ENCODE data around the gene FBF1. TPM values are rescaled to one million over a fixed set of nuclear protein-coding genes. Genes with fewer than 3 reads are reported as not detected.
A peak's percentile ranks its signal among the peaks of the same experiment; 100 is the strongest.

The FBF1 gene
- total RNA-seq, 4 donors from 2014 or later, result 11.0 to 16.5 (median 14.2) TPM

DNA sequence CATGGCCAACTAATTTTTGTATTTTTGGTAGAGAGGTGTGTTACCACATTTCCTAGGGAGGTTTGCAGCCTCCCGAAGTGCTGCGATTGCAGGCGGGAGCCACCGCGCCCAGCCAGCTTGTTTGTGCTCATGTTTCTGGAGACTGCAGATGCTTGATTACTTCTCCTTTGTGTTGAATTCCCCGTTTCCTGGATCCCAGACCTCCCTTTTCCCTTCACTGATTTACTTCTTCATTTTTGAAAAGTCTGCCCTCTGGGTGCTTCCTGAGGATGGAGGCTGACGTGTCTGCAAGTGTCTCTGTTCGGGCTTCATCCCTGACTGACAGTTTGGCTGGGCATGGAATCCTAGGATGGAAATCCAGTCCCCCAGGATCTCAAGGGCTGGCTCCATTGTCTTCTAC, 55.4 kb downstream of the FBF1 start:
- H3K4me3 ChIP-seq, result no peak overlapping the region
- intact Hi-C loops (cut with DNase I; ENCODE audit: low total_unique reads), result no loop called here
- no peak for DNase-seq

DNA sequence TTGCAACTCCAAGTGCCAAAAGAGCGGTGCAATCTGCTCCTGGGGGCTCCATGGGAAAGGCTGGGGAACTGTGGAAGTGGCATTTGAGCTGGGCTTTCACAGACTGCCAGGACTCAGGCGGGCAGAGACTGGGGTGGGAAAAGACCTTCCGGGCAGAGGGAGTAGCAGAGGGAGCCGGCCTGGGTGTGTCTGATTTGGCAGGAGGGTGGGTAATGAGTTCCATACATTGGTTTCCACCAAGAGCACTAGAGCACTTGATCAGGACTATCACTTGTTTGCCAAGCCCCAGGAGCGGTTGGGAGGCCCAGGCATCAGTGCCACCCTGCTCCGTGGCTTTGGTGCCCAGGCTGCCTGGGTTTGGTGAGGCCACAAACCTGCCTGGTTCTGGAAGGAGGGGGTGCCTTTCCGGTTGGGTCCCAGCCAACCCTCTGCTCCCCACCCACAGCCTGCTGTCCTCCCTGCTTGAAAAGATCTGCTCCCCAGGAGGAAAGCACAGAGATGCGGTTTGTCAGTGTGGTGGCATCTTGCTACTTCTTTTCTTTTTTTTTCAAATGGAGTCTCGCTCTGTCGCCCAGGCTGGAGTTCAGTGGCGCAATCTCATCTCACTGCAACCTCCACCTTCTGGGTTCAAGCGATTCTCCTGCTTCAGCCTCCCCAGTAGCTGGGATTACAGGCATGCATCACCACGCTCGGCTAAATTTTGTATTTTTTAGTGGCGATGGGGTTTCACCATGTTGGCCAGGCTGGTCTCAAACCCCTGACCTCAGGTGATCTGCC, 59.0 kb downstream of the FBF1 start:
- DNase-seq, result no peak
- no peaks in the 10 kb centered on the region for H3K27me3 ChIP-seq
- no peak overlapping the region for H3K27ac ChIP-seq
- TF ChIP-seq, protein P1, sequence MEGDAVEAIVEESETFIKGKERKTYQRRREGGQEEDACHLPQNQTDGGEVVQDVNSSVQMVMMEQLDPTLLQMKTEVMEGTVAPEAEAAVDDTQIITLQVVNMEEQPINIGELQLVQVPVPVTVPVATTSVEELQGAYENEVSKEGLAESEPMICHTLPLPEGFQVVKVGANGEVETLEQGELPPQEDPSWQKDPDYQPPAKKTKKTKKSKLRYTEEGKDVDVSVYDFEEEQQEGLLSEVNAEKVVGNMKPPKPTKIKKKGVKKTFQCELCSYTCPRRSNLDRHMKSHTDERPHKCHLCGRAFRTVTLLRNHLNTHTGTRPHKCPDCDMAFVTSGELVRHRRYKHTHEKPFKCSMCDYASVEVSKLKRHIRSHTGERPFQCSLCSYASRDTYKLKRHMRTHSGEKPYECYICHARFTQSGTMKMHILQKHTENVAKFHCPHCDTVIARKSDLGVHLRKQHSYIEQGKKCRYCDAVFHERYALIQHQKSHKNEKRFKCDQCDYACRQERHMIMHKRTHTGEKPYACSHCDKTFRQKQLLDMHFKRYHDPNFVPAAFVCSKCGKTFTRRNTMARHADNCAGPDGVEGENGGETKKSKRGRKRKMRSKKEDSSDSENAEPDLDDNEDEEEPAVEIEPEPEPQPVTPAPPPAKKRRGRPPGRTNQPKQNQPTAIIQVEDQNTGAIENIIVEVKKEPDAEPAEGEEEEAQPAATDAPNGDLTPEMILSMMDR (IDR thresholded peaks at IDR 0.05), result no peak
- TF ChIP-seq POLR2A (IDR thresholded peaks at IDR 0.05), result no peak
- peaks cover 0 to 1% of the 10 kb centered on the region in 2 donors for H3K4me1 ChIP-seq
- no peak overlapping the region for H3K4me3 ChIP-seq
- no peaks in the 10 kb centered on the region for H3K36me3 ChIP-seq
- intact Hi-C loops (cut with DNase I; ENCODE audit: low total_unique reads), result no loop called here
- H3K9me3 ChIP-seq, result no peaks in the 10 kb centered on the region

More for the DNA sequence above, 55.4 kb downstream of the FBF1 start:
- Histone ChIP-seq H3K9me3 (no peaks in the 10 kb centered on the region), H3K27ac (no peak overlapping the region), H3K36me3 (no peaks in the 10 kb centered on the region), H3K4me1 (no peaks in the 10 kb centered on the region), H3K27me3 (no peaks in the 10 kb centered on the region)
- TF ChIP-seq, protein P1 (IDR thresholded peaks at IDR 0.05), result no peak
- no peak for TF ChIP-seq POLR2A (IDR thresholded peaks at IDR 0.05)

DNA sequence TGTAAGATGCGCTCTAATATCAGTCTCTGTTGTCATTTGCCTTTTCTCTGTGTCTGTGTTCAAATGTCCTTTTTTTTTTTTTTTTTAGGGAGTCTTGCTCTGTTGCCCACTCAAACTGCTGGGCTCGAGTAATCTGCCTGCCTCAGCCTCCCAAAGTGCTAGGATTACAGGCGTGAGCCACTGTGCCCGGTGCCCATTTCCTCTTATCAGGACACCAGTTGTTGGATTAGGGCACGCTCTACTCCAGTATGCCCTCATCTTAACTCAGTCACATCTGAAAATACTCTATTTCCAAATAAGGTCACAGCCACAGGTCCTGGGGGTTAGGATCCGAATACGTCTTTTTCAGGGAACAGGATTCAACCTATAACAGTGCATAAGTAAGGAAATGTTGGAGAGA, 60.6 kb downstream of the FBF1 start:
- TF ChIP-seq, protein P1 (IDR thresholded peaks at IDR 0.05), result no peak
- TF ChIP-seq POLR2A (IDR thresholded peaks at IDR 0.05), result no peak
- DNase-seq, result no peak
- no peaks in the 10 kb centered on the region for H3K27me3 ChIP-seq
- no peaks in the 10 kb centered on the region for H3K36me3 ChIP-seq
- no peak overlapping the region for H3K27ac ChIP-seq
- intact Hi-C loops (cut with DNase I; ENCODE audit: low total_unique reads), result no loop called here
- no peaks in the 10 kb centered on the region for H3K9me3 ChIP-seq
- H3K4me1 ChIP-seq, result peaks cover 12 to 17% of the 10 kb centered on the region in 2 donors
- H3K4me3 ChIP-seq, result no peak overlapping the region

DNA sequence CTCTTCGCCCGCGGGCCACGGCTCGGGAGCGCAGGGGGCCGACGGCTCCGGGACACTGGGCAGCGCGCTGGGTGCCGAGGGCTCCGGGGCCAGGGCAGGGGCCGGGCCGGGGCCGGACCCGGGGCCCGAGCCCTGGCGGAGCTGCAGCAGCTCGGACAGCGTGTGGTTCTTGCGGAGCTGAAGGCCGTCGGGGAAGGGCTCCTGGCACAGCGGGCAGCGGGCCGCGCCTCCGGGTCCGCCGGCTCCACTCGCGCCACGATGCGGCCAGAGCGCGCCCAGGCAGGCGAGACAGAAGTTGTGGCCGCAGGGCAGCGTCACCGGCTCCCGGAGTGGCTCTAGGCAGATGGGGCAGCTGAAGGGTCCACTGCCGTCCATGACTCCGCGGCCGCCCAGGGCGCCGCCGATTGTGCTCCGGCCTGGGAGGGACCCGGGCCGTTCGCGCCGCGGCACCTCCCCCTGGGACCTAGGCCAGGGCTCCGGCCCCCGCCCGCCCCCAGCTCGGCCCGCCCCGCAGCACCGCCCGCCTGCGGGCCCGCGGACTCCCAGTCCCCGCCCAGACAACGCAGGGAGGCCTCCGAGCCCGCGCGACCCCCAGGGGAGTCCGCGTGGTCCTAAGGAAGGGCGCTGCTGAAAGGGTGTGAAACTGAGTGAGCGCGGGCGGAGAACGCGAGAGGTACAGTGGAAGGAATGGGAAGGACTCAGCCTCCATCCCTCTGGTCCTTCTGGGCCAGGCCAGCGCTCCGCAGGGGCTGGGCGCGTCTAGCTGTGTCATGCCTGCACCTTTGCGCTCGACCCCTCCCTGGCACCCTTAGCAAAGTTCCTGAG, 62.5 kb downstream of the FBF1 start, which contains the start of gene TRIM47:
TSS of gene TRIM47 (minus strand) at position 408 of the 825 bp plus-strand sequence. CDS start at position 375, 33 bp downstream.
- Histone ChIP-seq H3K36me3 (no peaks in the 10 kb centered on the region), H3K9me3 (no peaks in the 10 kb centered on the region), H3K4me3 (peak within 1 kb of the TSS; percentile 54), H3K4me1 (peaks cover 12 to 34% of the 10 kb centered on the region in 2 donors), H3K27ac (peak within 1 kb of the TSS; percentile 98 to 99), H3K27me3 (no peaks in the 10 kb centered on the region)
- peak; percentile 81 to 85 for DNase-seq
- intact Hi-C loops (cut with DNase I; ENCODE audit: low total_unique reads), result no loop called here
- TF ChIP-seq, protein P1 (IDR thresholded peaks at IDR 0.05), result peak in 3 of 4 experiments; percentile 6 to 59 (median 50)
- peak; percentile 83 to 93 for TF ChIP-seq POLR2A (IDR thresholded peaks at IDR 0.05)
